Panc1 (cell line): ENCODE measurements around the gene ME2. TPM values are rescaled to one million over a fixed set of nuclear protein-coding genes. Genes with fewer than 3 reads are reported as not detected.

ENCODE experiments used
- ATAC-seq: fragments of 200-7000 bp; cut with Tn5 transposase; 2 replicates; pipeline ENCODE4 v1.9.1; 2020; ENCODE audit warnings: mild to moderate bottlenecking, moderate library complexity
- BruUV-seq: library from RNA; stranded (reverse); fragments of 400-500 nt; replicated peaks from 2 replicates; lab custom pipeline; 2021; lab: Mats Ljungman, UMichigan
- CTCF ChIA-PET: fragments of 300-600 bp; sonication (Branson Sonifier 250); formaldehyde crosslinking; loops from one replicate; lab custom pipeline; 2022; ENCODE audit warnings: antibody characterized with exemption; lab: Charles Lee
- POLR2A ChIA-PET: fragments of 300-600 bp; sonication (Branson Sonifier 250); formaldehyde crosslinking; loops from one replicate; lab custom pipeline; 2022; ENCODE audit warnings: antibody characterized with exemption; lab: Charles Lee
- DNase-seq: peaks from one replicate; pipeline ENCODE4 v3.0.0-alpha.2; 2010; ENCODE audit warnings: low read depth, low spot score
- H3K27ac ChIP-seq: 2 replicates; pipeline ENCODE4 v1.5.1; 2011; ENCODE audit warnings: mild to moderate bottlenecking, low read length, inconsistent platforms
- H3K27me3 ChIP-seq: fragments of 200-500 bp; sonication (Bioruptor generic); 2 replicates; pipeline ENCODE4 v1.6.0; 2014; ENCODE audit warnings: low read length, inconsistent platforms; ENCODE audit not compliant: control insufficient read depth, insufficient read depth
- H3K36me3 ChIP-seq: fragments of 200-500 bp; sonication (Bioruptor generic); 2 replicates; pipeline ENCODE4 v1.5.1; 2014; ENCODE audit warnings: inconsistent platforms, mild to moderate bottlenecking, low read length, moderate library complexity; ENCODE audit not compliant: control insufficient read depth, insufficient read depth
- H3K4me1 ChIP-seq: 2 replicates; pipeline ENCODE4 v1.5.1; 2011; ENCODE audit warnings: inconsistent platforms, mild to moderate bottlenecking, low read length, moderate library complexity; ENCODE audit not compliant: control insufficient read depth, insufficient read depth
- H3K4me3 ChIP-seq, 2 experiments: 2 replicates each; pipeline ENCODE4 v1.5.1; 2011 to 2012; ENCODE audit warnings: low read depth in 2 of 2, low read length in 2 of 2, mild to moderate bottlenecking in 2 of 2, inconsistent platforms in 1 of 2, moderate library complexity in 1 of 2
- H3K9me3 ChIP-seq: fragments of 200-500 bp; sonication (Bioruptor generic); 2 replicates; pipeline ENCODE4 v1.5.1; 2014; ENCODE audit warnings: low read depth, mild to moderate bottlenecking, inconsistent platforms, low read length, moderate library complexity; ENCODE audit not compliant: control insufficient read depth, insufficient read depth
- CTCF ChIP-seq: fragments of 450-650 bp; IDR thresholded peaks from 2 replicates; pipeline ENCODE4 v1.5.1; 2017; ENCODE audit warnings: mild to moderate bottlenecking
- POLR2AphosphoS5 ChIP-seq: IDR thresholded peaks from 2 replicates; pipeline ENCODE4 v1.6.1; 2012; ENCODE audit warnings: mild to moderate bottlenecking, low read depth, low read length, moderate library complexity
- REST ChIP-seq, 2 experiments: IDR thresholded peaks; 2 replicates each; pipeline ENCODE4 v1.6.1; 2011 to 2012; ENCODE audit warnings: low read depth in 2 of 2, control low read depth in 1 of 2, low read length in 1 of 2, mild to moderate bottlenecking in 1 of 2, moderate library complexity in 1 of 2; ENCODE audit not compliant: insufficient read depth in 1 of 2
- SIN3A ChIP-seq: IDR thresholded peaks from 2 replicates; pipeline ENCODE4 v1.6.1; 2012; ENCODE audit warnings: low read depth, mild to moderate bottlenecking, low read length, moderate library complexity, borderline replicate concordance; ENCODE audit not compliant: insufficient read depth
- TCF7L2 ChIP-seq: IDR thresholded peaks from 2 replicates; pipeline ENCODE4 v1.6.1; 2011; ENCODE audit warnings: mild to moderate bottlenecking, low read depth, low read length, inconsistent platforms
- in situ Hi-C: cut with HindIII; loops from 2 replicates; pipeline ENCODE4 v1.10.0; 2016; ENCODE audit warnings: low sequenced_read_pairs, low pct_unique_long_range_greater_than_20kb
- intact Hi-C: fragments of 100-400 bp; cut with micrococcal nuclease; formaldehyde crosslinking; loops from one replicate; pipeline ENCODE4 v1.10.0; 2022; ENCODE audit not compliant: unreplicated experiment
- total RNA-seq: library from RNA; stranded (reverse); gene quantifications from one replicate; pipeline ENCODE4 v1.2.1, GENCODE V29; 2021; ENCODE audit not compliant: unreplicated experiment

Gene ME2
- total RNA-seq, 1 experiment from 2014 or later = 38.2 TPM

- H3K9me3 ChIP-seq = no peaks in the 10 kb centered on the region
- CTCF ChIA-PET = no interaction called here
- POLR2A ChIA-PET = no interaction called here
- TF ChIP-seq POLR2AphosphoS5 = no peak
- TF ChIP-seq TCF7L2 = no peak
- no peak for TF ChIP-seq REST (IDR thresholded peaks at IDR 0.05; ENCODE audit: insufficient read depth in 1 of 2, low read depth in 2 of 2, low read length in 1 of 2)
- no peak for TF ChIP-seq SIN3A
- TF ChIP-seq CTCF = no peak
- no peaks in the 10 kb centered on the region for H3K36me3 ChIP-seq
- in situ Hi-C loops (no loop called here), intact Hi-C loops (no loop called here)
- H3K4me1 ChIP-seq = no peaks in the 10 kb centered on the region
- no peak overlapping the region for H3K4me3 ChIP-seq
- no peak for ATAC-seq
- no peaks in the 10 kb centered on the region for H3K27me3 ChIP-seq
- no peak for DNase-seq
- H3K27ac ChIP-seq = no peak overlapping the region
- no TSS peak for BruUV-seq
Observed at GRCh38 chr18:50839996-50840395, 38.9 kb upstream of the ME2 start.

GRCh38 chr18:50842846-50843245 is 36.1 kb upstream of the ME2 start:
- ATAC-seq (no peak), DNase-seq (no peak)
- H3K4me1 ChIP-seq = no peaks in the 10 kb centered on the region
- intact Hi-C loops = no loop called here
- H3K9me3 ChIP-seq = no peaks in the 10 kb centered on the region
- no peak overlapping the region for H3K4me3 ChIP-seq
- no peaks in the 10 kb centered on the region for H3K36me3 ChIP-seq
- TF ChIP-seq REST (IDR thresholded peaks at IDR 0.05; ENCODE audit: insufficient read depth in 1 of 2, low read depth in 2 of 2, low read length in 1 of 2) (no peak), POLR2AphosphoS5 (no peak), CTCF (no peak), SIN3A (no peak), TCF7L2 (no peak)
- in situ Hi-C loops = no loop called here
- no TSS peak for BruUV-seq
- H3K27ac ChIP-seq = no peak overlapping the region
- no peaks in the 10 kb centered on the region for H3K27me3 ChIP-seq
- CTCF ChIA-PET = no interaction called here
- POLR2A ChIA-PET = no interaction called here
